ENCODE data around the gene CDK2AP2.

The CDK2AP2 gene

GRCh38 chr11:67503119-67504004 lies 4.6 kb downstream of the CDK2AP2 start:
- DNase-seq = no peak

- no peak for DNase-seq
Measured at GRCh38 chr11:67502328-67502979, 5.5 kb downstream of the CDK2AP2 start.

GRCh38 chr11:67501854-67502253 lies 6.1 kb downstream of the CDK2AP2 start:
- no peak for DNase-seq

GRCh38 chr11:67500831-67501715 lies 6.9 kb downstream of the CDK2AP2 start:
- DNase-seq = no peak

- no peak for DNase-seq
Measured at GRCh38 chr11:67500484-67500821, 7.5 kb downstream of the CDK2AP2 start.

DNA sequence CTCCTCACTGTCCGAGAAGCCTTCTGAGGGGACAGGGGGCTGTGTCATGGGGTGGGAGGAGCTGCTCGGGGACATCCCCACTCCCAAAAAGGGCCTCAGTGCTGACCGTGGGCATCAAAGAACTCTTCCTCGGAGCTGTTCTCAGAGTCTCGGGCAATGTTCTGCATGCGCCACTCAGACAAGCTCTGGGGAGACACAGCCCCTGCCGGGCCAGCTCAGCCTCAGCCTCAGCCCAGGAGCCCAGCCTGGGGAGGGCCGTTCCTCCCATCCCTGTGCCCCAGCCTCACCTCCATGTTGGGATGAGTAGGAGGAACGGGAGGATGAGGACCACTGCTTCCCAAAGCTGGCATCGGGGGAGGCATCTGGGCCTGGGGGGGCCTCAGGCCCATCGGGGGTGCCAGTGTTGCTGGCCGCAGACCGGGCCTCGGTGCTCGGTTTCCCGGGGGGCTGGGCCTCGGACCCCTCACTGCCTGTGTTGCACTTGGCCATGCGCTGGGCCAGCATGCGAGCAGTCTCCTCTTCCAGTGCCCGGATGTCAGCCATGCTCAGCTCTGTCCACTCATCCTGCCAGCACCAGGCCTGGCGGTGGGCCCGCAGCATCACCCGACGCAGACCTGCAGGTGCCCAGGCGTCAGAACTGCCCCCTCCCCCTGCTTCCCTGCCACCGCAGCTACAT lies 8.0 kb downstream of the CDK2AP2 start:
- no peak for DNase-seq

- no peak for DNase-seq
Measured at GRCh38 chr11:67498544-67498972, 9.4 kb downstream of the CDK2AP2 start.

GRCh38 chr11:67497656-67498291 lies 10.2 kb downstream of the CDK2AP2 start:
- DNase-seq = no peak

DNA sequence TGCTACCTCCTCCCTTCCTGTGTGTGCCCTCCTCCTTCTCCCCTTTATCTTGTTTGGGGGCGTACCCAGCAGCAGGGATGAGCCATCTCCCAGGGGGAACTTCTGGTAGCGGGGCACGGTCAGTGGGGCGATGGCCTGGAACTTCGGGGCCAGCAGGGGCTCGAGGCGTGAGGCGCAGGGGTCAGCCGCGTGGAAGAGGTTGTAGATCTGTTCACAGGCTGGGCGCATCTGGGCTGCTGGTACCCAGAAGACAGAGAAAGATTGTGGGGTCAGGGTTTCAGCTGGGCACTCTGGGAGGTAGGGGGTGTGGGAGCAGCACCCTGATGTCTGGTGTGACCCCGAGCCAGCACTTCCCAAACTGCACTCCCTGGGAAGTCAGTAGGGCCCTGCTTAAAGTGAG lies 11.8 kb downstream of the CDK2AP2 start:
- DNase-seq = no peak

GRCh38 chr11:67495234-67496005 lies 12.5 kb downstream of the CDK2AP2 start:
- DNase-seq = no peak

DNA sequence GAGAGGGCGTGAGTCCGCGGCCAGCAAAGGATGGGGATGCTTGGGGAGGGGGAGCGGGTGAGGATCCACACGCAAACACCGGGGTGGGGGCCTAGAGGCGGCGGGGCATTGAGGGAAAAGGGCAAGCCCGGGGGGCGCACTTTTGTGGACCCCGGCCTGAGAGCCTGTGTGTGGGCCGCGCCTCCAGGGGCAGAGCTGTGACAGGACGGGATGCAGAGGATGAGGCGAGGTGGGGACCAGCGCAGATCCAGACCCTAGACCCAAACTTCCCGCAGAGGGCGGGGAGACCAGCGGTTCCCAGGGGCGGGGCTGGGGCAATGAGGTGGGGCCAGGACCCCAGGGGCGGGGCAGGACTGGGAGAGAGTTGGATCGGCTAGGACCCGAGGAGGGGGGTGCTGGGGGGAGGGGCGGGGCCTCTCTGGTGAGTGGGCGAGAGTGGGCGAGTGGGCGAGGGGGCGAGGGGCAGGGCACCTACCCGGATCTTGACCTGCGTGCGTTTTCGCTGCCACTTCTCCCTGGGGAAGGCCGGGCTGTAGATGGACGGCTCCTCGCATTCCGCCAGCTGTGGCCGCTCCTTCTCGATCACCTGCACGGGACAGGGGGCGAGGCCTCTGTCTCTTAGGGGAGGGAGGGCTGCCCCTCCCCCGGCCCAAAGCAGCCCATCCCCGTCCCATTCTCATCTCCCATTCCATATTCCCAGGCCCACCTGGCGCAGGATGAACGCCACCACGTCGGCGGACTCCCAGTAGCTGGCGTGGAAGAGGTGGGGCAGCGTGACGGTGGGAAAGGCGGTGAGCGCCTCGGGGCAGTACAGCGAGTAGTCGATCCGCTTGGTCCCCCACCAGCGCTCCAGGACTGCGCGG lies 13.4 kb downstream of the CDK2AP2 start:
- no peak for DNase-seq

DNA sequence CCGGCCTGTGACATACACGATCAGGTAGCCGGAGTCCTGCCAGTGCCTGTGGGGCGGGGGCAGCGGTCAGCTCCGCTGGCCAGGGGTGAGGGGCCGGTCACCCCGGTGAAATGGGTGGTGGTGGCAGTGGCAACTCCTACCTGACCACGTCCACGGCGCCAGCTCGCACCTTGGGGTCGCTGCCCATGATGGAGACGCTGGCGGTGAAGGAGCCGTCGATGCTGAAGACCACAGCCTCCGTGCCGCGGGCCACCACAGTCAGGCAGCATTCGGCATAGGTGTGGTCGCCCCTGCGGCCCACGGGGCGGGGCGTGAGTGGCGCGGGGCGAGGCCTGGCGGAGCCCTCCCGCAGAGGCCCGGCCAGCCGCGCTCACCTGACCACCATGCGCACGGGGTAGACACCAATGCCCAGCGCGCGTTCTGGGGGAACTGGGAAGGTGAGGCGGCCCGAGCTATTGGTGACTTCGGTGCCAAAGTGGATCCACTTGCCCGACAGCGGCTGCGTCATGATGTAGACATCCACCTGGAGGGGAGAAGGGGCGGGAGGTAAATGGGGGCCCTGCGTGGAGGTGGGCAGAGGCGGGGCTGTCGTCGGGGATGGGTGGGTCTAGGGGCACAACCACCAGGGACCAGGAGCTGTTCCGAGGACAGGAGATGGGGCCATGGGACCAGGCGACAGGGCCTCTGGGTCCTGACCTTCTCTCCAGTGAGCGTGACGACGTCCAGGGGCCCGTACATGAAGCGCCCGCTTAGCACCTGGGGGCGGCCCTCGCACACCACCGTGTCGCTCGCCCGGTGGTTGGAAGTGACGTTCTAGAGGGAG lies 14.2 kb downstream of the CDK2AP2 start:
- DNase-seq = no peak

- DNase-seq = no peak
Measured at GRCh38 chr11:67492801-67493547, 15.0 kb downstream of the CDK2AP2 start.

- no peak for DNase-seq
Measured at GRCh38 chr11:67492069-67492727, 15.8 kb downstream of the CDK2AP2 start.

DNA sequence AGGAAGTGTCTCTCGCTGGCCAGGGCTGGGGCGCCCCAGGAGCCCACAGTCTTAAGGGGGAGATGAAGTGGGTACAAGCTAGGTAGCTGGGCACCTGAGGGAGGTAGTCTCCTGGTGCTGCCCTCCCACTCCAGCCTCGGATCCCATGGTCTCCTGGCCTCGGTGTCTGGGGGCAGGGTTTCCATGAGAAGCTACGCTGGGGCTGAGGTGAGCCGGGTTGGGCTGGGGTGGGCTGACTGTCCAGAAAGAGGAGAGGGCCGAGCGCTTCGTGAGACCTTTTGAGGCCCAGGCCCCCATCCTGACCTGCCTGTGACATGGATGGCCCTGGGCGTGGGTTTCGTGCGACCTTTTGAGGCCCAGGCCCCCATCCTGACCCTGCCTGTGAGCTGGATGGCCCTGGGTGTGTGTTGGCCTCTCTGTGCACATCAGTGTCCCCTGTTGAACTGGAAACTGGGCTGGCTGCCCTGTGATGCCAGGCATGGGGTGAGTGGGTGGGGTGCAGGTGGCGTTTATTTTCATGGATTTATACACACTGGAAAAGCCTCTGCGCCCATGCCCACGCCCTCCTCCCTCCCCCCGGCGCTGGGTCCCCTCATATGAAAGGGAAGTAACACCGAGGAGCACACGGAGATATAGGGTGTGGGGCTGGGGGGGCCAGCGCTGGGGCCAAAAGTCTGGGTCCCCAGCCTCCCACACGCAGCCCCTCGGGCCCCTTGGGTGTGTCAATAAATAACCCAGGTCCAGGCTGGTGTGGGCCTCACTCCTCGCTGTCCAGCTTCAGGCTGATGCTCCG lies 16.5 kb downstream of the CDK2AP2 start:
- no peak for DNase-seq

DNA sequence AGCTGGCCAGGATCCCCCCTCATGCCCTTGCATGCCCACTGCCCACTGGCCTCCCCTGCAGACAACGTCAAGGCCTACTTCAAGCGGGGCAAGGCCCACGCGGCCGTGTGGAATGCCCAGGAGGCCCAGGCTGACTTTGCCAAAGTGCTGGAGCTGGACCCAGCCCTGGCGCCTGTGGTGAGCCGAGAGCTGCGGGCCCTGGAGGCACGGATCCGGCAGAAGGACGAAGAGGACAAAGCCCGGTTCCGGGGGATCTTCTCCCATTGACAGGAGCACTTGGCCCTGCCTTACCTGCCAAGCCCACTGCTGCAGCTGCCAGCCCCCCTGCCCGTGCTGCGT lies 17.3 kb downstream of the CDK2AP2 start:
- no peak for DNase-seq
